Fibroblast of lung (primary cell): ENCODE results near the gene WWTR1.

Experiments
- CTCF ChIP-seq, 2 donors: IDR thresholded peaks in 1 of 2; conservative IDR thresholded peaks in 1 of 2; 1 replicate in 1 of 2; 2 replicates in 1 of 2; pipeline ENCODE4 v1.5.1; 2011 to 2012; ENCODE audit warnings: low read length in 2 of 2, control low read depth in 1 of 2, inconsistent platforms in 1 of 2, low read depth in 1 of 2, mild to moderate bottlenecking in 1 of 2
- EZH2 ChIP-seq: IDR thresholded peaks from 2 replicates; pipeline ENCODE4 v1.5.1; 2012; ENCODE audit warnings: low read length, control low read depth, mild to moderate bottlenecking; ENCODE audit errors: missing control alignments

GRCh38 chr3:149579161-149579560 lies 78.7 kb downstream of the WWTR1 start:
- TF ChIP-seq CTCF (conservative IDR thresholded peaks at IDR 0.05 in 1 of 2, IDR thresholded peaks at IDR 0.05 in 1 of 2; ENCODE audit: low read depth in 1 of 2, low read length in 2 of 2) (no peak), EZH2 (no peak)
